ENCODE results near the gene ZC3H6. TPM values are rescaled to one million over a fixed set of nuclear protein-coding genes. Genes with fewer than 3 reads are reported as not detected.

Gene ZC3H6
- total and polyA plus RNA-seq, 2 of the 13 experiments (the other 11 are each of a cell fraction or from before 2014, with no cell fraction given): 0.71 to 0.93 TPM

DNA sequence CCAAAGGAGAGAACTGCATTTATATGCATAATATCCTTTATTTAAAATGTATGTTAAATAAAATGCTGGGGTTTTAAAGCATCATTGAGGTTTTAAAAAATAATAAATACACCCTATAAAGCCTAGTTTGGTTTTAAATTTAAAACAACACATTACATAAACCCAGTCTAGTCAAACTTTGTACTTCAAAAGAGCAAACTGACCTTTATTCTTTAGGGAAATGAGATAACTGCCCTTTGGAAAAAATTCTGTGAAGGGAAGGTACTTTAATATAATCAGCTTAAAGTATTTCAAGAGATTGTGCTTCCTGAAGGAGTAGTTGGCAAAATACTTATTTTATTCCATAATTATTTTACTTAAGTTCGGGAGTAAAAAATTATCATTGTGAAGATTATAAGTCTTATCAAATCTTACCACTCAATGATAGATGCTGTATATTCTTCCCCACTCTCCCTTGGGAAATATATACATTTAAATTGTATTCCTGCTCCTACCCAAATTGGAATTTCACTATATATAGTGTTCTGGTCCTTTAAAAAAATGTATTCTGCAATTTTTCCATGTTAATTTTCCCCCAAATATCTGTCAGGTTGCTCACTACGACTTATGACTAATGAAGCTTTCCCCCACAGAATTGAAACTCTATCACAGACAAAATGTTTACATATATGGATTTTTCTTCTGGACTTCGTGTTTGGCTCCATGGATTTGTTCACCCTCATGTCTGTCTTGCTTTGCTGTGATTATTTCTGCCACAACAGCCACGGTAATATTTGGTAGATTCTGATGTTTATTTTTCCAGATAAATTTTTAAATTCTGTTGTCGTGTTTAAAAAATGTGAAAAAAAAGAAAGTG is 42.1 kb downstream of the ZC3H6 start (continued):
- TF ChIP-seq, protein P1, sequence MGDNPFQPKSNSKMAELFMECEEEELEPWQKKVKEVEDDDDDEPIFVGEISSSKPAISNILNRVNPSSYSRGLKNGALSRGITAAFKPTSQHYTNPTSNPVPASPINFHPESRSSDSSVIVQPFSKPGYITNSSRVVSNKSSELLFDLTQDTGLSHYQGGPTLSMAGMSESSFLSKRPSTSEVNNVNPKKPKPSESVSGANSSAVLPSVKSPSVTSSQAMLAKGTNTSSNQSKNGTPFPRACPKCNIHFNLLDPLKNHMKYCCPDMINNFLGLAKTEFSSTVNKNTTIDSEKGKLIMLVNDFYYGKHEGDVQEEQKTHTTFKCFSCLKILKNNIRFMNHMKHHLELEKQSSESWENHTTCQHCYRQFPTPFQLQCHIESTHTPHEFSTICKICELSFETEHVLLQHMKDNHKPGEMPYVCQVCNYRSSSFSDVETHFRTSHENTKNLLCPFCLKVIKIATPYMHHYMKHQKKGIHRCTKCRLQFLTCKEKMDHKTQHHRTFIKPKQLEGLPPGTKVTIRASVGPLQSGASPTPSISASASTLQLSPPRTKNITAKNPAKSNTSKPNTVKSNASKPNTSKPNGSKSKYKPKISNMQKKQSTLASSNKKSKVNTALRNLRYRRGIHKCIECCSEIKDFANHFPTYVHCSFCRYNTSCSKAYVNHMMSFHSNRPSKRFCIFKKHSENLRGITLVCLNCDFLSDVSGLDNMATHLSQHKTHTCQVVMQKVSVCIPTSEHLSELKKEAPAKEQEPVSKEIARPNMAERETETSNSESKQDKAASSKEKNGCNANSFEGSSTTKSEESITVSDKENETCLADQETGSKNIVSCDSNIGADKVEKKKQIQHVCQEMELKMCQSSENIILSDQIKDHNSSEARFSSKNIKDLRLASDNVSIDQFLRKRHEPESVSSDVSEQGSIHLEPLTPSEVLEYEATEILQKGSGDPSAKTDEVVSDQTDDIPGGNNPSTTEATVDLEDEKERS (CRISPR knock-in tag; IDR thresholded peaks at IDR 0.05): no peak
- TF ChIP-seq, protein P2, sequence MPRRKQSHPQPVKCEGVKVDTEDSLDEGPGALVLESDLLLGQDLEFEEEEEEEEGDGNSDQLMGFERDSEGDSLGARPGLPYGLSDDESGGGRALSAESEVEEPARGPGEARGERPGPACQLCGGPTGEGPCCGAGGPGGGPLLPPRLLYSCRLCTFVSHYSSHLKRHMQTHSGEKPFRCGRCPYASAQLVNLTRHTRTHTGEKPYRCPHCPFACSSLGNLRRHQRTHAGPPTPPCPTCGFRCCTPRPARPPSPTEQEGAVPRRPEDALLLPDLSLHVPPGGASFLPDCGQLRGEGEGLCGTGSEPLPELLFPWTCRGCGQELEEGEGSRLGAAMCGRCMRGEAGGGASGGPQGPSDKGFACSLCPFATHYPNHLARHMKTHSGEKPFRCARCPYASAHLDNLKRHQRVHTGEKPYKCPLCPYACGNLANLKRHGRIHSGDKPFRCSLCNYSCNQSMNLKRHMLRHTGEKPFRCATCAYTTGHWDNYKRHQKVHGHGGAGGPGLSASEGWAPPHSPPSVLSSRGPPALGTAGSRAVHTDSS (CRISPR knock-in tag; conservative IDR thresholded peaks at IDR 0.05): no peak
- TF ChIP-seq, protein P3, sequence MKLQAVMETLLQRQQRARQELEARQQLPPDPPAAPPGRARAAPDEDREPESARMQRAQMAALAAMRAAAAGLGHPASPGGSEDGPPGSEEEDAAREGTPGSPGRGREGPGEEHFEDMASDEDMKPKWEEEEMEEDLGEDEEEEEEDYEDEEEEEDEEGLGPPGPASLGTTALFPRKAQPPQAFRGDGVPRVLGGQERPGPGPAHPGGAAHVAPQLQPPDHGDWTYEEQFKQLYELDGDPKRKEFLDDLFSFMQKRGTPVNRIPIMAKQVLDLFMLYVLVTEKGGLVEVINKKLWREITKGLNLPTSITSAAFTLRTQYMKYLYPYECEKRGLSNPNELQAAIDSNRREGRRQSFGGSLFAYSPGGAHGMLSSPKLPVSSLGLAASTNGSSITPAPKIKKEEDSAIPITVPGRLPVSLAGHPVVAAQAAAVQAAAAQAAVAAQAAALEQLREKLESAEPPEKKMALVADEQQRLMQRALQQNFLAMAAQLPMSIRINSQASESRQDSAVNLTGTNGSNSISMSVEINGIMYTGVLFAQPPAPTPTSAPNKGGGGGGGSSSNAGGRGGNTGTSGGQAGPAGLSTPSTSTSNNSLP (IDR thresholded peaks at IDR 0.05; ENCODE audit: low read depth, low read length): no peak; the same call in 1 of the 2 replicates
- TF ChIP-seq ZNF20 (CRISPR knock-in tag; IDR thresholded peaks at IDR 0.05) (no peak), ZC3H4 (CRISPR knock-in tag; IDR thresholded peaks at IDR 0.05; ENCODE audit: borderline replicate concordance) (no peak), ZSCAN25 (CRISPR knock-in tag; IDR thresholded peaks at IDR 0.05) (no peak), ZNF432 (CRISPR knock-in tag; IDR thresholded peaks at IDR 0.05; ENCODE audit: borderline replicate concordance) (no peak), ZNF460 (CRISPR knock-in tag; IDR thresholded peaks at IDR 0.05; ENCODE audit: borderline replicate concordance) (no peak), SKI (IDR thresholded peaks at IDR 0.05; ENCODE audit: partially characterized antibody) (peak; percentile 59), HMGA1 (CRISPR knock-in tag; conservative IDR thresholded peaks at IDR 0.05) (no peak), HNRNPH1 (optimal IDR thresholded peaks at IDR 0.05; ENCODE audit: low read depth, low read length) (no peak), ZNF24 (IDR thresholded peaks at IDR 0.05) (no peak), STAT5B (CRISPR knock-in tag; IDR thresholded peaks at IDR 0.05) (no peak), ZSCAN29 (CRISPR knock-in tag; conservative IDR thresholded peaks at IDR 0.05) (0 out of 2 replicates have a peak, but pooled peaks have one; percentile 15), ZNF598 (CRISPR knock-in tag; IDR thresholded peaks at IDR 0.05; ENCODE audit: borderline replicate concordance) (no peak)
- TF ChIP-seq, protein P4, sequence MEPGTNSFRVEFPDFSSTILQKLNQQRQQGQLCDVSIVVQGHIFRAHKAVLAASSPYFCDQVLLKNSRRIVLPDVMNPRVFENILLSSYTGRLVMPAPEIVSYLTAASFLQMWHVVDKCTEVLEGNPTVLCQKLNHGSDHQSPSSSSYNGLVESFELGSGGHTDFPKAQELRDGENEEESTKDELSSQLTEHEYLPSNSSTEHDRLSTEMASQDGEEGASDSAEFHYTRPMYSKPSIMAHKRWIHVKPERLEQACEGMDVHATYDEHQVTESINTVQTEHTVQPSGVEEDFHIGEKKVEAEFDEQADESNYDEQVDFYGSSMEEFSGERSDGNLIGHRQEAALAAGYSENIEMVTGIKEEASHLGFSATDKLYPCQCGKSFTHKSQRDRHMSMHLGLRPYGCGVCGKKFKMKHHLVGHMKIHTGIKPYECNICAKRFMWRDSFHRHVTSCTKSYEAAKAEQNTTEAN (CRISPR knock-in tag; conservative IDR thresholded peaks at IDR 0.05): 0 out of 2 replicates have a peak, but pooled peaks have one; percentile 15
- TF ChIP-seq, protein P5, sequence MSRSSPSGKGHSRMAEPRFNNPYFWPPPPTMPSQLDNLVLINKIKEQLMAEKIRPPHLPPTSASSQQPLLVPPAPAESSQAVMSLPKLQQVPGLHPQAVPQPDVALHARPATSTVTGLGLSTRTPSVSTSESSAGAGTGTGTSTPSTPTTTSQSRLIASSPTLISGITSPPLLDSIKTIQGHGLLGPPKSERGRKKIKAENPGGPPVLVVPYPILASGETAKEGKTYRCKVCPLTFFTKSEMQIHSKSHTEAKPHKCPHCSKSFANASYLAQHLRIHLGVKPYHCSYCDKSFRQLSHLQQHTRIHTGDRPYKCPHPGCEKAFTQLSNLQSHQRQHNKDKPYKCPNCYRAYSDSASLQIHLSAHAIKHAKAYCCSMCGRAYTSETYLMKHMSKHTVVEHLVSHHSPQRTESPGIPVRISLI (CRISPR knock-in tag; IDR thresholded peaks at IDR 0.05; ENCODE audit: borderline replicate concordance): no peak; the same call in 1 of the 2 replicates
